H9 (cell line): ENCODE results near the gene TMEM208. TPM values are rescaled to one million over a fixed set of nuclear protein-coding genes. Genes with fewer than 3 reads are reported as not detected.
A peak's percentile ranks its signal among the peaks of the same experiment; 100 is the strongest.

Experiments used
- DNase-seq: peaks from one replicate; pipeline ENCODE4 v3.0.0-alpha.2; 2017
- H2AFZ ChIP-seq: one replicate; pipeline ENCODE4 v1.6.1; 2013; ENCODE audit warnings: mild to moderate bottlenecking, low read length, control low read depth, moderate library complexity
- H2AK5ac ChIP-seq: 2 replicates; pipeline ENCODE4 v1.6.1; 2013; ENCODE audit warnings: low read length, control low read depth, mixed read lengths; ENCODE audit not compliant: insufficient read length
- H2BK120ac ChIP-seq: one replicate; pipeline ENCODE4 v1.6.1; 2013; ENCODE audit warnings: low read depth, mild to moderate bottlenecking, low read length, control low read depth, inconsistent platforms; ENCODE audit not compliant: poor library complexity, severe bottlenecking
- H2BK12ac ChIP-seq: 2 replicates; pipeline ENCODE4 v1.6.1; 2013; ENCODE audit warnings: low read length, control low read depth, mixed read lengths, low read depth; ENCODE audit not compliant: insufficient read length
- H2BK15ac ChIP-seq: 2 replicates; pipeline ENCODE4 v1.6.1; 2013; ENCODE audit warnings: low read depth, low read length, control low read depth
- H2BK20ac ChIP-seq: one replicate; pipeline ENCODE4 v1.6.1; 2013; ENCODE audit warnings: low read depth, mild to moderate bottlenecking, low read length, control low read depth, inconsistent platforms; ENCODE audit not compliant: poor library complexity, severe bottlenecking
- H2BK5ac ChIP-seq: 2 replicates; pipeline ENCODE4 v1.6.1; 2013; ENCODE audit warnings: low read length, control low read depth, mixed read lengths; ENCODE audit not compliant: insufficient read length
- H3K14ac ChIP-seq: 2 replicates; pipeline ENCODE4 v1.6.1; 2013; ENCODE audit warnings: low read length, control low read depth; ENCODE audit not compliant: insufficient read depth
- H3K18ac ChIP-seq: 2 replicates; pipeline ENCODE4 v1.6.1; 2013; ENCODE audit warnings: low read depth, mild to moderate bottlenecking, mixed read lengths, low read length, control low read depth; ENCODE audit not compliant: insufficient read length
- H3K23ac ChIP-seq: 2 replicates; pipeline ENCODE4 v1.6.1; 2013; ENCODE audit warnings: low read length, control low read depth, mixed read lengths, low read depth; ENCODE audit not compliant: insufficient read length
- H3K23me2 ChIP-seq: 2 replicates; pipeline ENCODE4 v1.6.1; 2013; ENCODE audit warnings: low read depth, mild to moderate bottlenecking, mixed read lengths, low read length, control low read depth; ENCODE audit not compliant: insufficient read length, poor library complexity, severe bottlenecking
- H3K27ac ChIP-seq: 2 replicates; pipeline ENCODE4 v1.5.1; 2013; ENCODE audit warnings: low read length, control low read depth, mixed read lengths, low read depth; ENCODE audit not compliant: insufficient read length
- H3K27me3 ChIP-seq: 2 replicates; pipeline ENCODE4 v1.6.1; 2013; ENCODE audit warnings: low read length, control low read depth, inconsistent platforms; ENCODE audit not compliant: insufficient read depth
- H3K4ac ChIP-seq: 2 replicates; pipeline ENCODE4 v1.6.1; 2013; ENCODE audit warnings: low read depth, mild to moderate bottlenecking, control low read depth, inconsistent platforms, low read length, moderate library complexity
- H3K4me1 ChIP-seq: 2 replicates; pipeline ENCODE4 v1.6.1; 2013; ENCODE audit warnings: low read length, control low read depth, inconsistent platforms; ENCODE audit not compliant: insufficient read depth
- H3K4me2 ChIP-seq: 2 replicates; pipeline ENCODE4 v1.6.1; 2013; ENCODE audit warnings: low read length, control low read depth, mixed read lengths; ENCODE audit not compliant: insufficient read length, insufficient read depth
- H3K56ac ChIP-seq: 2 replicates; pipeline ENCODE4 v1.6.1; 2013; ENCODE audit warnings: low read depth, mild to moderate bottlenecking, mixed read lengths, low read length, control low read depth; ENCODE audit not compliant: insufficient read length
- H3K79me1 ChIP-seq: 2 replicates; pipeline ENCODE4 v1.6.1; 2013; ENCODE audit warnings: low read depth, mild to moderate bottlenecking, moderate library complexity, low read length, control low read depth, inconsistent platforms; ENCODE audit not compliant: insufficient read depth, poor library complexity, severe bottlenecking
- H3K79me2 ChIP-seq: 2 replicates; pipeline ENCODE4 v1.6.1; 2013; ENCODE audit warnings: low read length, control low read depth, inconsistent platforms; ENCODE audit not compliant: insufficient read depth
- H3K9ac ChIP-seq: 2 replicates; pipeline ENCODE4 v1.6.1; 2013; ENCODE audit warnings: low read length, control low read depth, mixed read lengths; ENCODE audit not compliant: insufficient read length; ENCODE audit errors: extremely low read depth
- H3K9me3 ChIP-seq: one replicate; pipeline ENCODE4 v1.6.1; 2013; ENCODE audit warnings: low read depth, low read length, inconsistent platforms; ENCODE audit not compliant: control insufficient read depth
- H3T11ph ChIP-seq: one replicate; pipeline ENCODE4 v1.6.1; 2013; ENCODE audit warnings: mild to moderate bottlenecking, low read length, control low read depth, inconsistent platforms
- H4K20me1 ChIP-seq: one replicate; pipeline ENCODE4 v1.6.1; 2013; ENCODE audit not compliant: control insufficient read depth, insufficient read length, insufficient read depth
- H4K5ac ChIP-seq: 2 replicates; pipeline ENCODE4 v1.6.1; 2013; ENCODE audit warnings: low read depth, mild to moderate bottlenecking, mixed read lengths, low read length, control low read depth; ENCODE audit not compliant: insufficient read length
- H4K8ac ChIP-seq: replicated peaks from 2 replicates; pipeline ENCODE4 v1.6.1; 2013; ENCODE audit warnings: low read length, control low read depth, mixed read lengths, low read depth; ENCODE audit not compliant: insufficient read length
- H4K91ac ChIP-seq: 2 replicates; pipeline ENCODE4 v1.6.1; 2013; ENCODE audit warnings: low read depth, mild to moderate bottlenecking, moderate library complexity, mixed read lengths, low read length, control low read depth; ENCODE audit not compliant: insufficient read length
- H3K27ac Mint-ChIP-seq, 3 experiments: 2 replicates in 2 of 3; 3 replicates in 1 of 3; pipeline ENCODE4 v1.8.0; 2020 to 2021; ENCODE audit warnings: mixed read lengths in 3 of 3, mild to moderate bottlenecking in 1 of 3, moderate library complexity in 1 of 3
- H3K27me3 Mint-ChIP-seq: 2 replicates; pipeline ENCODE4 v1.8.0; 2021; ENCODE audit warnings: low read depth, mild to moderate bottlenecking, moderate library complexity, mixed read lengths
- H3K36me3 Mint-ChIP-seq, 3 experiments: 2 replicates in 2 of 3; 3 replicates in 1 of 3; pipeline ENCODE4 v1.8.0; 2020 to 2021; ENCODE audit warnings: low read depth in 3 of 3, mixed read lengths in 3 of 3; ENCODE audit not compliant: insufficient read depth in 1 of 3
- H3K4me1 Mint-ChIP-seq, 2 experiments: 2 replicates each; pipeline ENCODE4 v1.8.0; 2020; ENCODE audit warnings: mixed read lengths in 2 of 2
- H3K4me3 Mint-ChIP-seq, 2 experiments: 2 replicates in 1 of 2; 3 replicates in 1 of 2; pipeline ENCODE4 v1.8.0; 2020 to 2021; ENCODE audit warnings: mild to moderate bottlenecking in 2 of 2, mixed read lengths in 2 of 2, moderate library complexity in 1 of 2
- H3K9me3 Mint-ChIP-seq, 2 experiments: 2 replicates in 1 of 2; 3 replicates in 1 of 2; pipeline ENCODE4 v1.8.0; 2020; ENCODE audit warnings: mild to moderate bottlenecking in 2 of 2, mixed read lengths in 2 of 2, moderate library complexity in 1 of 2
- WGBS: extraction: QIAGEN DNeasy Blood & Tissue Kit; methylation state at CpG from one replicate; pipeline ENCODE4 v1.1.7; 2013; ENCODE audit warnings: missing lambda C conversion rate, low lambda C conversion rate, mixed read lengths; ENCODE audit not compliant: insufficient read length; ENCODE audit errors: extremely low coverage; 5-methylcytosine and 5-hydroxymethylcytosine counted together
- total RNA-seq: library from RNA; stranded (reverse); gene quantifications from 2 replicates; pipeline ENCODE4 v1.2.1, GENCODE V29; 2021
- TF ChIP-seq, protein P1 (sequence below): fragments of 200-600 bp; sonication (generic); conservative IDR thresholded peaks from 3 replicates; pipeline ENCODE4 v1.8.0; 2021; ENCODE audit warnings: antibody characterized with exemption, mild to moderate bottlenecking

Gene TMEM208
- total RNA-seq, 1 experiment from 2014 or later = 42.6 TPM

DNA sequence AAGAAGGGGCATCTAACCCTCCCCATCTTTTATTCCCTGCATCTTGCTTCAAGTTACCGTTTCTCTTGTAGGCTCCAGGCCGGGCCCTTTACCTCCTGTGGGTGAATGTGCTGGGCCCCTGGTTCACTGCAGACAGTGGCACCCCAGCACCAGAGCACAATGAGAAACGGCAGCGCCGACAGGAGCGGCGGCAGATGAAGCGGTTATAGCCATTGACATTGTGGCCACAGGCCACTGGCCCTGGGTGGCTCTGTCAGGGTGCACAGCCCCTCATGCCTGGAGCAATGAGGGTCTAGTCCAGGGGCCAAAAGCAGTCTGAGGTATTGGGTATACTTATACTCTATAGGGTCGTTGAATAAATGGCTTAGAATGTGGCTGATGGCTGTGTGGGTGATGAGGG, 2.0 kb downstream of the TMEM208 start:
- H2AK5ac ChIP-seq = no peak overlapping the region
- TF ChIP-seq, protein P1, sequence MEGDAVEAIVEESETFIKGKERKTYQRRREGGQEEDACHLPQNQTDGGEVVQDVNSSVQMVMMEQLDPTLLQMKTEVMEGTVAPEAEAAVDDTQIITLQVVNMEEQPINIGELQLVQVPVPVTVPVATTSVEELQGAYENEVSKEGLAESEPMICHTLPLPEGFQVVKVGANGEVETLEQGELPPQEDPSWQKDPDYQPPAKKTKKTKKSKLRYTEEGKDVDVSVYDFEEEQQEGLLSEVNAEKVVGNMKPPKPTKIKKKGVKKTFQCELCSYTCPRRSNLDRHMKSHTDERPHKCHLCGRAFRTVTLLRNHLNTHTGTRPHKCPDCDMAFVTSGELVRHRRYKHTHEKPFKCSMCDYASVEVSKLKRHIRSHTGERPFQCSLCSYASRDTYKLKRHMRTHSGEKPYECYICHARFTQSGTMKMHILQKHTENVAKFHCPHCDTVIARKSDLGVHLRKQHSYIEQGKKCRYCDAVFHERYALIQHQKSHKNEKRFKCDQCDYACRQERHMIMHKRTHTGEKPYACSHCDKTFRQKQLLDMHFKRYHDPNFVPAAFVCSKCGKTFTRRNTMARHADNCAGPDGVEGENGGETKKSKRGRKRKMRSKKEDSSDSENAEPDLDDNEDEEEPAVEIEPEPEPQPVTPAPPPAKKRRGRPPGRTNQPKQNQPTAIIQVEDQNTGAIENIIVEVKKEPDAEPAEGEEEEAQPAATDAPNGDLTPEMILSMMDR = no peak
- WGBS = no CpG with 5 or more reads among the region's 9 CpGs

More for the DNA sequence above, 2.0 kb downstream of the TMEM208 start:
- Histone ChIP-seq H2AFZ (no peak overlapping the region), H3K4me2 (no peak overlapping the region), H2BK12ac (no peak overlapping the region), H3K27ac (no peak overlapping the region), H3K79me2 (peaks cover 5% of the 10 kb centered on the region; the same call in 1 of the 2 replicates), H3K4ac (no peak overlapping the region), H3K23ac (no peak overlapping the region), H4K8ac (no peak overlapping the region), H2BK5ac (no peak overlapping the region), H4K20me1 (no peaks in the 10 kb centered on the region), H2BK20ac (no peak overlapping the region), H2BK15ac (no peak overlapping the region), H3K14ac (no peak overlapping the region), H4K5ac (no peak overlapping the region), H3K27me3 (no peaks in the 10 kb centered on the region), H3T11ph (no peak overlapping the region), H3K56ac (no peak overlapping the region), H3K9ac (no peak overlapping the region), H3K9me3 (no peaks in the 10 kb centered on the region), H3K18ac (no peak overlapping the region), H4K91ac (no peak overlapping the region), H3K79me1 (peaks cover 3% of the 10 kb centered on the region), H3K23me2 (peaks cover 15% of the 10 kb centered on the region), H2BK120ac (no peak overlapping the region), H3K4me1 (peaks cover 4% of the 10 kb centered on the region)
- Mint-ChIP-seq H3K4me1 (peaks cover 17 to 20% of the 10 kb centered on the region in 2 experiments), H3K9me3 (no peaks in the 10 kb centered on the region; a peak in 1 of 5 replicates), H3K4me3 (peak overlapping the region; percentile 99 to 100), H3K27ac (no peak overlapping the region), H3K27me3 (peaks cover 9% of the 10 kb centered on the region), H3K36me3 (peaks cover 18 to 60% (median 50%) of the 10 kb centered on the region in 3 experiments; a peak in 6 of 7 replicates)
- DNase-seq = no peak
